NCI-H2171 (cell line): ENCODE results near the gene MAFB.
A peak's percentile ranks its signal among the peaks of the same experiment; 100 is the strongest.
"Not testable (repeated sequence)": the region's sequence is repeated elsewhere in the genome, so short reads cannot be mapped to it uniquely, and the experiment has no call there.

Experiments used
- DNase-seq: peaks from one replicate; lab custom pipeline; 2025; lab: John Stamatoyannopoulos, UW

Gene MAFB

DNA sequence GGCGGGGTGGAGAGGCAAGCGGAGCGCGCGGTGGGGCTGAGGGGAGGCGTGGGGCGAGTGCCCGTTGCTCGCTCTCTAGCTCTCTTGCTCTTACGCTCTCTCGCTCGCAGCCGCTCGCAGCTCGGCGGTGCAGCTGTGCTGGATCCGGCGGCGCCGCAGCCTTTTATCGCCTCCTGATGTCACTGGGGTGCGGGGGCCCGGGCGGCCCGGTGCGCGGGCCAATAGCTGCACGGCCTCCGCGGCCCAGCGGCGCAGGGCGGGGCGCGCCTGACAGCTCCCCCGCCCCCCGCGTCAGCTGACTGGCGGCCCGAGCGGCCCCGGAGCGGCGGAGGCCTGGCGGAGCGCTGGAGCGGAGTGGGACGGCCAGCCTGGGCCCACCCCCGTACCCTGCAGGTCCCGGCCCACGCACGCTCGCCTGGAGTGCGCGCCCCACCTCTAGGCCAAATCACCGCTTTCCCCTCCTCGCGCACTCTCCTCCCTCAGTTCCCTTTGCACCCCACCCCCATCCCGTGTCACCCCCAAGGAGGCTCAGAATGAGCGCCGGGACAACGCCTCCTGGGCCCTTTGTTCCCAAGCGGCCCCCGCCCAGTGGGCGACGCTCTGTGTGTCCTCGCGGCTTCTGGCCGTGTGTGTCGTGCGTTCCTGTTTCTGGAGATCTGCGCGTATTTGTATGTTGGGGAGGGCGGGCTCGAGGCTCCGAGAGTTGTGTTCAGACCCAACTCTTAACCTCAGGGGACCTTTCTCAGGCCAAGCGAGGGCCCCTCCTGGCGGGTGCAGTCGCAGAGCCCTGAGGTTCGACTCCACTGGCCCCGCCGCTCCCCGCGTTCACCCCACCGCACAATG, at the start of gene MAFB:
MAFB (minus strand) TSS at position 137 of the 843 bp plus-strand sequence. CDS start 386 bp downstream, outside the sequence.
- DNase-seq = peak; percentile 69

DNA sequence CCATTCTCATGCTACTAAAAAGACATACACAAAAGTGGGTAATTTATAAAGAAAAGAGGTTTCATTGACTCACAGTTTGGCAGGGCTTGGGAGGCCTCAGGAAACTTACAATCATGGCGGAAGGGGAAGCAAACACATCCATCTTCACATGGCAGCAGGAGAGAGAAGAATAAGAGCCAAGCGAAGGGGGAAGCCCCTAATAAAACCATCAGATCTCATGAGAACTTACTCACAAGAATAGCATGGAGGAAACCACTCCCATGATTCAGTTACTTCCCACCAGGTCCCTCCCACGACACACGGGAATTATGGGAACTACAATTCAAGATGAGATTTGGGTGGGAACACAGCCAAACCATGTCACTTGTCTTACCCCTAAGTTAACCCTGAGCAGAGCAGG, 47.4 kb upstream of the MAFB start:
- DNase-seq = not testable (repeated sequence)

DNA sequence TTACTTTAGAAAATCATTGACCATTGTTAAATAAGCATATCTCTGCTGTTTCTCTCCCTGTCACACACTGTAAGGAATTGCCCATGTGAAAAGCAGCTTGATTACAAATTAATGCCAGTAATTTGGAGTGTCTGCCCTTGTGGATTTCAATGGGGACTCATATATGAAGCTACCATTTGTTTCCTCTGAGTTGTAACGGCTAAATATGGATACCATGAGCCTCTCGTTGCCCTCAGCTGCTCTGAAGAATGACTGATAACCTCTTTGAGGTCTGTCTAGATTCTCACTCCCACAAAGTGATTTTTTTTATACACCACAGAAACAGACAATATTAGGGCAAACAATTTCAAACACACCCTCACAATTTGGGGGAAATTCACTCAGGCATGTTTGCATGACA, 40.0 kb upstream of the MAFB start:
- DNase-seq = no peak

DNA sequence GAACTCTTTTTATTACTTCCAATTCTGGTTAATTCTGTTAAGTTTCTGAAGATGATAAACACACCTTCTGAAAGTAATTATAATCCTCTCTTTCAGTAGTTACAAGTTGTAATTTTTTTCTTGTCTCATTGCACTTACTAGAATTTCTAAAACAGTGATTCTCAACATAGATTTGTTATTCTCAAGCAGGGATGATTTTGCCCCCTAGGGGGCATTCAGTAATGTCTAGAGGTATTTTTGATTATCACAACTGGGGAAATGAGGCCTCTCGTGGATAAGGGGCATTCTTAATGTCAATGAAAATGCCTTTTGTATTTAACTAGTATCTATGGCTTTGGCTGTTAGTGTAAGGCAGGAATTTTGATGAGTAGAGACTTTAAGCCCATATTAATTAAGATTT, 39.4 kb upstream of the MAFB start:
- no peak for DNase-seq

DNA sequence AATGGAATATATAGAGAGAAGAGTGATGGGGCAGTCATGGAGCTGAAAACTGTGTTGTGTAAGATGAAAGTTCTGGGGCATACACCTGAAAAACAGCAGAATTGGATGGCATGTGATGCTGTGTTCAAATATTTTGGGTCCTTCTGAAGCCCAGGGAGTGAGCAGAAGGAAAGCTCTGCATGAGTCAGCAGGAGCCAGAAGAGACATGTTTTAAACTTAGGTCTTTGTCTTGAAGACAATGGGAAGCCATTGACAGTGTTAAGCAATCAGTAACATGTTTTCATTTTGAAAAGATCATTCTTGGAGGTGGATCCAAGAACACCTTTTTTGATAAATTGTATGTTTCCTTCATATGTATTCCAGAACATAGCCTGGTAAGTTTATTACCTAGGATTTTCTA, 38.9 kb upstream of the MAFB start:
- no peak for DNase-seq

DNA sequence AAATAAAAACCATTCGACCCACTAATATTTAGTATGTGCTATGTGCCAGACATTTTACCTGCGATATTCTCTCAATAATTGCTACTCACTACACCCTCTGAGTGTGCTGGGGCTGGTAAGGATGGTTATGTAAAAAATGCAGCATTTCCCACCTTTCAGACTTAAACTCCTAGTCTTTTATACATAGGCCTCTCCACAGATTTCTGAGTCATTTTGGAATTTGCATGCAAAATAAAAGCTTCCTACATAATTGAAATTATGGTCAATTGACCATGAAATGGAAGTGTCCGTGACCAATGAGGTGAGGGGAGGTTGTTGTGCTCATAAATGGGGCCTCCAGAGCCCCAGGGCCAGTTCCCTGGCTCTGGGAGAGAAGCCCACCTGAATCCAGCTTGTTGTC, 37.7 kb upstream of the MAFB start:
- DNase-seq = no peak

DNA sequence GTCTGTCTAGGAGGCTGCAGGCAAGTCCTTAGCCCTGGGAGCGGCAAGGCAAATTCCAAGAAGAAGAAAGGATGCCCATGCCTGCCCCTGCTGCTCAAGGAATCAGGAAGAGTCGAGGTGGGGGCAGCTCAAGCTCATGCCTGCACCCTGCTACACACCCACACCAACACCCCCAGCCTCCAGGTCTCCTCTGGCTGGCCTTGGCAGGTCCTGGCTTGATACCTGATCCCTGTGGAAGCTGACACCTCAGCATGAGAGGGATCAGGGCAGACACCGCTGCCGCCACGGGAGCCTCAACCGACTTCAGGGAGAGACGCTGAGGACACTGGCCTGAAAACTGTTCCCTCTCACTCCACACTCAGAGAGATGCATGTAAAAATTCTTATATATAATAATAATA, 35.5 kb upstream of the MAFB start:
- DNase-seq = no peak

DNA sequence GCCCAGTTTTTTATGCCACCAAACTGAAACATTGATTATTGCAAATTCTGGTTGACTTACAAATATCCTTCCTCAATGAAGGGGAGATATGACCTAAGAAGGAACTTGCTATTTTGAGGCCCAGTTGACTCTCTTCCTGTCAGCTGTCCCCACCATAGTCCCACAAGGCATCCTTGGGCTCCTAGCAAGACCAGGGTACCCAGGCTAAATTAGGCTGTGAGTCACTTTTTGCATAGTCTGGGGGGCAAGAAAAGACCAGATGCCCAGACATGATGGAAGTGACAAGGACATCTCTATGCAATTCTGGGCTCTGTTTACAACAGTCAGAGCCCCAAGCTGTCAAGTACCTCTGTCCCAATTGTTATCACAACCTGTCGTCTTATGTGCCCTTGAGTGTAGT, 31.8 kb upstream of the MAFB start:
- no peak for DNase-seq

DNA sequence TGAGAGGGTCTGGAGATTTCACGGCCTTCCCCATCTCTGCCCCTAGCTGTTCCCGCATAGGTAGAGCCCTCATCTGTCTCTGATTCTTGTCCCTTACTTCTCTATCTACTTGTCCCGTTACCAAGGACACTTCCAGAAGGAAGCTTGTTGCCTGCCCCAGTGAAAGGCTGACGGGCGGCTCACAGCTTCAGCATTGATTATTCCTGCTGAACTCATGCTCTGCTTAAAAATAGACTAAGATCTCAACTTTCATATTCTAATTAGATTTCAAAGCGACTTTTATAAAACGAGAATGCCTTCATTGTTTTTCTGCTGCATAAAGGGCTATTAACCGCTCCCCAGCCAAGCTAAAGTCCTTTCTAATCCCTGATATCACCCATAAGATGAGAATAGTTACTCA, 31.1 kb upstream of the MAFB start:
- DNase-seq = no peak

DNA sequence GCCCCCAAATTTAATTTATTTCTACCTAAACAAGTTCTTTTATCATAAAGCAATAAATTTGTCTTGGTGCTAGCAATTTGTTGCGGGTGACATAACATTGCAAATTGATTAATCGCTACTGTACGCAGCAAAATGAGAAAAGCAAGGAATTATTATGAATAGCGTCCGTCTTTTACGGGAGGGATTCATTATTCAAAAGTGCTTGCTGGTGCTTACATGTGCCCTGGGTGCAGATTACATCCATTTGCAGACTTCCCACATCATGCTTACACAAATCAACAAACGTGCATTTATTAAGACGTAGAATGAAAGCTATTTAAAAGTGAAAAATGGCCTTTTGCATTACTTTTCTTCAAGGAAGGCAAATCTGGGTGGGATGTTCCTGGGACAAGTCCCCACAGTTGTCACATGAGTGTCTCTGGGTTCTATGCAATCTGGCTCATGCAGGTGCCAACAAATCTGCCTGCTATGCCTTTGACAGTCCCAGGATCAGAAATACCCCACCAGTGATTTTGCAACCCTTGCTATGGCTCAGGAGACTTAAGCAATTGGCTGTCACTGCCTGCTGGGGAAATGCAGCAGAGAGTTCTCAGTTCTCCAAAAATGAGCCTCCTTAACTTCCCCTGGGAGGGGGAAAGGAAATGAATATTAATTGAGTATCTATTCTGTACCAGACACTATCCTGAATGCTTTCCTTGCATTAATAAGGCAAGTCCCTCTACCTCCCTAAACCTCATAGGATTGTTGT, 30.1 kb upstream of the MAFB start:
- no peak for DNase-seq

DNA sequence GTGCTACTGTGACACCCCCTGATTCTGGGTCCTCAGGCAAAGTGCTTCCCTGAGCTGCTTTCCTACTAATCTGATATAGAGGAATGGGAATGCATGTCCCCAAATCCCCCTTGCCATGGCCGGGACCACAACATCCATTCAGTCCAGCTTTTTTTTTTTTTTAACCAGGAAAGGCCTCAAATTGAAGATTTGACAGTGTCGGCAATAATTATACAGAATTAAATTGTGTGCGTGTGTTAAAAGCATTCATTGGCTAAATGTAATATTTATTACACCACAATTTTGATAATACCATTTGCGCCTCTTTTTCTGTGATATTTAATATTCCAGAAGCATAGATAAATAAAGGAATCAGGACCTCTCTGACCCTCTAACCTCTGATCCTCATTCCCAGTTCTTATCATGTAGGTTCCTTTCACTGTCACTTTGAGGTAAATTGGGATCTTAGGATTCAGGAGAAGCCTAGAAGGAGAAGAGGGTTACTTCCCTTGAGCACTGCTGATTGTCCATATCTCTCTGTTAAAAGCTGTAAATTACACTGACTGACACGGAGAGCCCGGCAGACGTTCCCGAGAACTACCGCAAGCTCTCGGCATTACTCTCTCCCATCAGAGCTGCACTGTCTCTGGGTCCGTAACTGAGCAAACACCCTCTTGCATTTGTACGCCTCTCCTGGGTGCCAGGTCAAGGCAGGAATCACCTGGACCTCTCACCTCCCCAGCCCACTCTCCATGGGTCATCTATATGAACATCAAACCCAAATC, 29.4 kb upstream of the MAFB start:
- DNase-seq = no peak

DNA sequence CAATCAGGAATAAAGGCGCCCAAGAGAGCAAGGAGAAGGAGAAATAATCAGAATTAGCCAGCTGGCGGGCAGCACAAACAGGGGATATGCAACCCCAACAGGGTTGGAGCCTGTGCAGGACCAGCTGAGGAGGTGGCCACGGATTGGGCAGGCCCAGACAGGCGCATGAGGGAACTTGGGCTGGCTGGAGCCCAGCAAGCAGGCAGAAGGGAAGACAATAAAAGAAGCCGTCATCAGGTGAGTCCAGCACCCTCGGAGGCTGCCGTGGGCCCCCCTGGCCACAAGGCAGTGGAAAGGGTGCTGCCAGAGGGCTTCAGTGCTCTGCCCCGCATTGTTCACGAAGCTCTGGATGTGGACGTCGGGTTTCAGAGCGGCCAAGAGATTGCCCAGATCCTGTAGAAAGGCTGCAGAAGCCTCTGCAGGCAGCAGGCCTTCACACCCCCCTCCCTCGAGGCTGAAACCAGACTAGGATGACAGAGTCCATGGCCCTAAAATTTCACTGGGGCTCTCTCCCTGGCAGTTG, 28.4 kb upstream of the MAFB start:
- no peak for DNase-seq

DNA sequence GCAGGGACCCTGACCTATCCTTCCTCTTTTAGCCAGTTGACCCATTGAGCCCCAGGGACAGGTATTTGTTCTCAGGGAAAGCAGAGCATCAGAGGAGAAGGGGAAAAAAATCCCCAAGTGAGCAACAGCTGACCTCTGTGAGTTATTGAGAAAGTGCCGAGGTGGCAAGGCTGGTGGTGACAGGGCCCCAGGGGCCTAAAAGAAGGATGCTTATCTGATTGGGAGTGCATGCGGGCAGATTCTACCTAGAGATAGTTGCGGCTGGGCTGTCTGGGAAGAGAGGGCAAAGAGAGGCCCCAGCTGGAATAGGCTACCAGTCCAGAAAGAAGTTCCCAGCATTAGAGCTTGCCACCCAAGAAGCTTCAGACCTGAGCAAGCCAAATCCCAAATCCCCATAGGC, 26.5 kb upstream of the MAFB start:
- DNase-seq = no peak

DNA sequence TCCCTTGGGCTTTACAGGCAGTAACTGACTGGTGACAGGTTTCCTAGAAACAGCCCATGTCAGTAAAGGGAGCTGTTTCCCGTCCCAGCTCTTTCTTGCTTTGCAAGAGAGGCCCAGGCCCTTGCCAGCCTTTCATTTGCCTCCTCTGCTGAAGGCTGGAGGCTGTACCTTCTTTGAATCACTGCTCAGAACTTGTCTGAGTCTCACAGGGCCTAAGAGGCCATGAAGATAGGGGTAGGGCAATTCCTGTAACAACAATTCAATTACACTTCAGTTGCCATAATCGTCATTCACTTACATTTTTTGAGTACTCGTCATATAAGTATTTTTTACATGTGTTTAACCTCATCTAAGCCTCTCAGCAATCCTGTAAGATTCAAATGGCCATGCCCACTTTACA, 25.9 kb upstream of the MAFB start:
- DNase-seq = no peak

DNA sequence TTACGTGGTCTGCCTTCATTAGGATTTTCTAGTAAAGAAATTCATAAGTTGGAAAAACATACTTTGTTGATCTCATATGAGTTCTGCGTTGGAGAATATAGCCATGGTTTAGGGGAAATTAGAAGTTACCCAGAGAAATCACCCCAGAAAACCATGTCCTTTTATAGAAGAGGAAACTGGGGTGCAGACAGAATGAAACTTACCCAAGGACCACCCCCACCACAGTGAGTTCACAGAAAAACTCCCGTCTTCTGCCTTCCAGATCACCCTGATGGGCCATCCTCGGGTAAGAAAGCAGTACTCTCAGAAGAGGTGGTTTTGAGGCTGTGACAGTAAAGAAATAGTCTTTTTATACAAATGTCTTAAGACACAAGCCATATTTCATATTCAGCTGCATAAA, 25.1 kb upstream of the MAFB start:
- DNase-seq = no peak

DNA sequence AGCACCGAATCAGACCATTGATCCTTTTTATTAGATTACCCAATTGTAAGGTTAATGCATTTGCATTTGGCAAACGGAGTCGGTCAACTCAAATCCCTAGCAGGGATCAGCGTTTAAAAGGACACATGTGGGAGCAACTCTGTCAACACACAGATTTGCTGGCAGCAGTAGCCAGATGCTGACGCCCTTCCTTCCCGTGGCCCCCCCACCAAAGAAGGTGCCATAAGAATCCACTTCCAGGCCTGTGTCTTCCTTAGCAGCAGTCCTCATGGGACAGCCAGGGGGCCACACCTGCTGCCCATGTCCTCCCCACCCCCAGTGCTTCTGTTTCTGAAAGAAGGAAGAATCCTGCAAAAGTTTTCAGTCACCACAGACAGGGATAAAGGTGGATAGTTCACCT, 24.5 kb upstream of the MAFB start:
- no peak for DNase-seq

DNA sequence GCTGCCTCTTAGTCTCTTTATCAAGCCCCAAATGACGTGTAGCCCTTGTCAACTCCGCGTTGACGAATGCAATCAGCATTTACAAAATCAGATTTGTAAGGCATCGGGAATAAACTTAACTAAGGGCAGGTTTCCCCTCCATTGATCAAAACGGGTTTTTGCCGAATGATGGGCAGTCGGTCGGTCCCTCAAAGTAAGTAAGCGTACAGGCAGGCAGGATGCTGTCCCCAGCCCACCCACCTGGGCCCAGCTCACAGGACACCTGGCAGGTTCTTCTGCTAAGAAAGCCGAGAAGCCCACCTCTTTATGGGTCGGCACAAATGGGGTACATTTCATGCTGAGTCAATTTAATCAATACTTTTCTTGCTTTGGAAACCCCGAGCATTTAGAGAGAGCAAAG, 22.0 kb upstream of the MAFB start:
- DNase-seq = no peak

DNA sequence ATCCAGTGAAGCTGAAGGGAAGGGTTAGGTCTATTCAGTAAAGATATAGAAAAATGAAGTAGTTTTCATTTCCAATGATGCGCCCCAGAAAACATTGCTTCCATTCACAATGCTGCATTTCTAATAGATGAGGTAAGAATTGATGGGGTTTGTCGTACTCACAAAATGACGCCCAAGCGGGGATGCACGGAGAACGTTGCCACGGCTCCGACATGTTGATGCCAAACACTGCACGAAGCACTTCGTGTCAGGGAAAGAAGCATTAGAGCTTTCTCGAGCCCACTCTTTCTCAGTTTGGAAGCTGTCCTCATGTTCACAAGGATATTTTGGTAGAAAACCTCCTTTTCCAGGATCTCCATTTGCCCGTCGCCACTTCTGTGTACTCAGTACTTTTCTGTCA, 21.6 kb upstream of the MAFB start:
- DNase-seq = no peak

DNA sequence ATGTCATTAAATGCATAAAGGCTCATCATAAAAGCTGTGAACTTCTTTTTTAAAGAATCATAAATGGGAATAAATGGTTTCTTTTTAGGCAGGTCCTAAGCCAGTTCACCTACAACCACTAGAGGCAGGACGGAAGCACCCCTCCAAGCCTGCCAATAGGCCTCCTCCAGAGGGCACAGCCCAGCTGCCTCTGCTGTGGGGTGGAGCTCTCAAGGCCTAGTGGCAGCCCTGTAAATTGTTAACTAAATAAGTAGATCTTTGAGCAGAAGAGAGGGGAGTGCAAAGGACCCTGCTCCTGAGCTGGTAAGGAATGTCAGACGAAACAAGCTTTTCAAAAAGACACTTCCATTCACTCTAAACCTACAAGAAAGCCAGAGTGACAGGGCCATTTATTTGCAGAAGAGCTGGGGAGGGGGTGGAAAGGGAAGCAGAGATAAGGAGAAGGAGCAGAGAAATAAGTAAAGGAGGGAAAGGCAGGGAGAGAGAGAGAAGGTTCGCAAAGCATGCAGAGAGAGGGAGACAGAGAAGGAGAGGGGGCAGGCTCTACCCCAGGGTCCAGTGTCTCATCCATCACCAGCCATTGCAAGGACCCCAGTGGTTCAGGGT, 18.0 kb upstream of the MAFB start:
- no peak for DNase-seq

DNA sequence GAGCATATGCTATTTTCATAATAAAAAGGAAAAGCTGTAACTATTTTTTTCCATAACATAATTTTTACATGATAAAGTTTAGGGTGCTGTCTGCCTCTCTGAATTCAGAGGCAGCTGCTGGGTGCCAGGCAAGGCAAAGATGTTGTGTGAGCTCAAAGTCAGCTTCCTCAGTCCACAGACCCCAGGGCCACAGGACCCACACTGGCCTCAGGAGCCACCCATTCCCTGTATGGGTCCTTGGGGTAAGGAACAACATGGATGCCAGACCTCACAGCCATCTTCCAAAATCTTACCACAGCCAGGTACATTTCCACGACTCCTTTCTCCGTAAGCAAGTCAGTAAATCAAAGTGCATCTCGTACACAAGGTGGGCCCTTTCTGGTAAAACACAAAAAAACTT, 16.4 kb upstream of the MAFB start:
- no peak for DNase-seq

DNA sequence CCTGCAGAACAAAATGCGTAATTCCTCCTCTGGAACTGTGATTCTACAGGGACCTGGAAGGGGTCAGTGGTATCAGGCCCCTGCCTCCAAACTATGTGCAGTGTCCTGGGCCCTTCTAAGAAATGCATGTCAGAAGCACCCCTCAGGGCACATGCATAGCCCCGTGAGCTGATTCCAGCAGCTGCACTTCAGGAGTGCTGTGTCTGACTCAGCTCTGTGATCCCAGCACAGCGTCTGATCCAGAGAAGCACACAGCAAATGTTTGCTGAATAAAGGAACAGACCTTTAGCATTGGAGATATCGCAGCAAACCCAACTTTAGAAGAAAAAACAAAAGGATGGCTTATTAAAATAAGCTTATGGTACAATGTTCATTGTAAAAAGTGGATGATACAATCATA, 15.8 kb upstream of the MAFB start:
- no peak for DNase-seq

DNA sequence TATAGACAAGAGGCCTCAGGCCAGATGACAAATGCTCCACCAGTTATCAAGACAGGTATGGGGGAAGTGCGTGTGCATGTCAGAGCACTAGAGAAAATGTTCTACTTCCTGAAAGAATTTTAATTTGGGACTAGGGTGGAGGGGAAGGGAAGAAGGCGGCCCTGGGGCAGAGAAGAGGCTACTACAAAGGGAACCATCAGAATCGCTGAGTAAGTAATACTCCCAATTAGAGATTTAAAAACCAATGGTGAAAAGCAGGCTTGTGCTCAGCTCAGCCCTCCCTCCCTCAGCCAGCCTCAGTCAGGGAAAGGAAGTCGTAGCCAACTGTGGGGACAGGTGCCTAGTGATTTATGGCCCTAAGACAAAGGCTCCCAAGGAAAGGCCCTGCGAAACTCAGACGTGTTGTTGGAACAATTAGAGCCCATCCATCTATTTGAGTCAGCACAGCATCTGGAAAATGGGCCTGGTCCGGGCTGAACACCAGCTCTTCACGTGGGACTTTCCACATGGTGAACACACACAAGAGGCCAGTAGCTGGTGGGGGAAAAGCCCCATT, 15.0 kb upstream of the MAFB start:
- DNase-seq = no peak
